Liver (tissue), 9 donors: ENCODE results near the gene ADRA2A. TPM values are rescaled to one million over a fixed set of nuclear protein-coding genes. Genes with fewer than 3 reads are reported as not detected.

Experiments used
- DNase-seq: peaks from one replicate; pipeline ENCODE4 v3.0.0-alpha.2; 2017; ENCODE audit warnings: low spot score
- H3K27ac ChIP-seq, 2 donors: one replicate each; pipeline ENCODE4 v1.7.0; 2013; ENCODE audit warnings: inconsistent platforms in 2 of 2, low read length in 2 of 2, control low read depth in 1 of 2, low read depth in 1 of 2, mild to moderate bottlenecking in 1 of 2
- H3K27me3 ChIP-seq, 4 donors: one replicate each; pipeline versions ENCODE4 v1.6.1 to v1.7.0; 2013; ENCODE audit warnings: low read length in 3 of 4, inconsistent platforms in 1 of 4, mild to moderate bottlenecking in 1 of 4, moderate library complexity in 1 of 4; ENCODE audit not compliant: control insufficient read depth in 4 of 4, insufficient read depth in 4 of 4
- H3K36me3 ChIP-seq, 4 donors: one replicate each; pipeline versions ENCODE4 v1.6.1 to v1.7.0; 2013; ENCODE audit warnings: low read length in 3 of 4, mild to moderate bottlenecking in 3 of 4, low read depth in 1 of 4, moderate library complexity in 1 of 4; ENCODE audit not compliant: control insufficient read depth in 4 of 4, insufficient read depth in 3 of 4
- H3K4me1 ChIP-seq, 4 donors: one replicate each; pipeline versions ENCODE4 v1.6.1 to v1.7.0; 2013; ENCODE audit warnings: low read length in 3 of 4, mild to moderate bottlenecking in 3 of 4, moderate library complexity in 1 of 4; ENCODE audit not compliant: control insufficient read depth in 4 of 4, insufficient read depth in 4 of 4
- H3K4me3 ChIP-seq, 3 donors: one replicate each; pipeline versions ENCODE4 v1.6.1 to v1.7.0; 2013; ENCODE audit warnings: low read length in 3 of 3, control low read depth in 1 of 3, low read depth in 1 of 3, mild to moderate bottlenecking in 1 of 3
- H3K9ac ChIP-seq, 2 donors: one replicate each; pipeline ENCODE4 v1.7.0; 2013; ENCODE audit warnings: low read length in 2 of 2, mild to moderate bottlenecking in 2 of 2, moderate library complexity in 2 of 2, control low read depth in 1 of 2, low read depth in 1 of 2
- H3K9me3 ChIP-seq, 4 donors: one replicate each; pipeline versions ENCODE4 v1.6.1 to v1.7.0; 2013; ENCODE audit warnings: low read length in 3 of 4; ENCODE audit not compliant: control insufficient read depth in 4 of 4
- ATF3 ChIP-seq: IDR thresholded peaks from 2 replicates; pipeline ENCODE4 v1.6.1; 2016; ENCODE audit warnings: antibody characterized with exemption
- CTCF ChIP-seq: fragments of 150-350 bp; IDR thresholded peaks from 2 replicates; pipeline ENCODE4 v1.5.1; 2017; ENCODE audit warnings: improper control_type of control experiment, low read depth, low read length; ENCODE audit not compliant: missing input control
- EGR1 ChIP-seq, 2 donors: IDR thresholded peaks; 2 replicates each; pipeline ENCODE4 v1.6.1; 2016 to 2018; ENCODE audit warnings: antibody characterized with exemption in 2 of 2, low read depth in 2 of 2
- GABPA ChIP-seq, 2 donors: IDR thresholded peaks in 1 of 2; conservative IDR thresholded peaks in 1 of 2; 2 replicates each; pipeline ENCODE4 v1.6.1; 2016; ENCODE audit warnings: antibody characterized with exemption in 2 of 2, mild to moderate bottlenecking in 1 of 2, moderate library complexity in 1 of 2
- MAX ChIP-seq: IDR thresholded peaks from 2 replicates; pipeline ENCODE4 v1.6.1; 2016; ENCODE audit warnings: antibody characterized with exemption
- NR2F2 ChIP-seq: IDR thresholded peaks from 2 replicates; pipeline ENCODE4 v1.6.1; 2016; ENCODE audit warnings: antibody characterized with exemption
- RAD21 ChIP-seq, 2 donors: IDR thresholded peaks; 2 replicates each; pipeline ENCODE4 v1.6.1; 2016; ENCODE audit warnings: antibody characterized with exemption in 2 of 2, mild to moderate bottlenecking in 2 of 2
- REST ChIP-seq: IDR thresholded peaks from 2 replicates; pipeline ENCODE4 v1.6.1; 2016; ENCODE audit warnings: antibody characterized with exemption, mild to moderate bottlenecking
- RXRA ChIP-seq, 2 donors: IDR thresholded peaks; 2 replicates each; pipeline ENCODE4 v1.6.1; 2017 to 2018; ENCODE audit warnings: antibody characterized with exemption in 2 of 2, mild to moderate bottlenecking in 1 of 2
- SP1 ChIP-seq: IDR thresholded peaks from 2 replicates; pipeline ENCODE4 v1.6.1; 2018; ENCODE audit warnings: antibody characterized with exemption, mild to moderate bottlenecking
- WGBS: extraction: QIAGEN DNeasy Blood & Tissue Kit; methylation state at CpG from one replicate; pipeline ENCODE4 v1.1.7; 2013; 5-methylcytosine and 5-hydroxymethylcytosine counted together
- polyA plus RNA-seq, 2 donors: library from polyadenylated mRNA; stranded (reverse) in 1 of 2; unstranded in 1 of 2; fragments of 200-250 nt in 1 of 2; fragments of >200 nt in 1 of 2; fragmentation: Nextera tagmentation in 1 of 2; extraction: Ambion mirVana in 1 of 2; gene quantifications; one replicate each; pipeline versions ENCODE4 v1.2.1 to v1.2.3, GENCODE V29; 2013 to 2015
- total RNA-seq, 2 donors: library from RNA; depleted of rRNA; stranded (reverse); fragments of >200 nt; gene quantifications; one replicate each; pipeline ENCODE4 v1.2.3, GENCODE V29; 2014
- TF ChIP-seq, protein P1 (sequence below): IDR thresholded peaks from 2 replicates; pipeline ENCODE4 v1.6.1; 2016; ENCODE audit warnings: antibody characterized with exemption
- donor health status: healthy.
- donor health status: healthy.
- donor health status: healthy.
- donor health status: healthy.
- donor health status: healthy.

Gene ADRA2A
- total and polyA plus RNA-seq, 4 donors = 0.15 to 0.50 (median 0.33) TPM

DNA sequence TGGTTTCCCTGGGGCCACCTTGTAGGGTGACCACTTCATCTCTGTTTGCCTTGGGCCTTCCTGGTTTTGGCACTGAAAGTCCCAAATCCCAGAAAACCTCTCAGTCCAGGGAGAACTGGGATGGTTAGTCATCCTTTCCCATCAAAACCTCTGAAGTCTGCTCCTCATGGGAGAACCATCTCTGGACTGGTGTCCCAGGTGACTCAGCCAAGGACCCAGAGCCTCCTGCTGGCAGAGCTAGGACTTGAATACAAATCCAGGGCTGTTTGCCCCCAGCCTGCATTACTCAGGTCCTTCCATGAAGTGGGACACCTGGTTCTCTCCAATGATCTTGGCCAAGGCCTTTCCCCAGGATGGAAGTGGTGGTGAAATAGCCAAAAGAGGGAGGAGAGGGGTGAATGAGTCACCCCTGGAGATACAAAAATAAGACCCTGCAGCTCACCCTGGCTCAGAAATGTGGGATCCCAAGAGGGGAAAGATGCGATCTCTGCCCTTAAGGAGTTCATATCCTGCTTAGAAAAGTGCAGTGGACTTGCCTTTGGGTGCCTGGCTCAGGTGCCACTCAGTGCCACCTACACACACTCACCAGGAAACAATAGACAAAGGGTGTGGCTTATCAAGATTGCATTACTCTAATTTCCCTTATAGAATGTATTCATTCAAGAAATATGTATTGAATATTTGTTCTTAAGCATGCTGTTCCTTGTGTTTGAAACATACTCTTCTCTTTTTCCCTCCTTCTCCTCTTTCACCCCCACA is 22.0 kb downstream of the ADRA2A start:
- no peak for DNase-seq
- Histone ChIP-seq H3K4me1 (no peaks in the 10 kb centered on the region), H3K4me3 (no peak overlapping the region), H3K9ac (no peak overlapping the region), H3K27me3 (peaks cover 0 to 3% (median 0%) of the 10 kb centered on the region in 4 donors), H3K9me3 (no peaks in the 10 kb centered on the region), H3K36me3 (no peaks in the 10 kb centered on the region), H3K27ac (no peak overlapping the region)
- TF ChIP-seq RAD21 (IDR thresholded peaks at IDR 0.05) (peak in 1 of 2 donors; percentile 9), ATF3 (no peak)
- 80% methylated on average over 1 of the region's 1 CpG for WGBS

DNA sequence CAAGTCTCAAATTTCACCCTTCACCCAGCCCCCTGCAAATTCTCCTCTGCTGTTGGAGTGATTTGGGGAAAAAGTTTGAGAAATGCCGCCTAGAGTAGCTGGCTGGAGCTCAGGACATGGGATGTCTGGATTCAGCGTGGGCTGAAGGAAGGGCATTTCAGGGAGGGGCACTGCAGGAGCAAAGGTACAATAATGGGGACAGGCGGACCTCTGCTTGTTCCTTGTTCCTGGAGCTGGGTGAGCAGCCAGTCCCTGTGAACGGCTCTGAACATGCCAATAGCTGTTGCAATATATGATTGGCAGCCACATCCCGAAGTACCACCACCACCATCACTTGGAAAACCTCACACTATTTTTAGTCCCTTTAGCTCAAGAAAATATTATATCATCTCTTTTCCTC is 23.4 kb downstream of the ADRA2A start:
- H3K27me3 ChIP-seq = no peaks in the 10 kb centered on the region
- H3K27ac ChIP-seq = no peak overlapping the region
- no peaks in the 10 kb centered on the region for H3K4me1 ChIP-seq
- H3K9me3 ChIP-seq = no peaks in the 10 kb centered on the region
- no peak overlapping the region for H3K9ac ChIP-seq
- no peaks in the 10 kb centered on the region for H3K36me3 ChIP-seq
- no peak for DNase-seq
- WGBS = 57% methylated on average over 5 of the region's 5 CpGs
- H3K4me3 ChIP-seq = no peak overlapping the region
- no peak for TF ChIP-seq NR2F2
- TF ChIP-seq RXRA (IDR thresholded peaks at IDR 0.05) = no peak
- no peak for TF ChIP-seq GABPA (IDR thresholded peaks at IDR 0.05 in 1 of 2, conservative IDR thresholded peaks at IDR 0.05 in 1 of 2)
- no peak for TF ChIP-seq MAX

GRCh38 chr10:111101796-111102195 is 25.0 kb downstream of the ADRA2A start:
- H3K36me3 ChIP-seq = no peaks in the 10 kb centered on the region
- no peak overlapping the region for H3K4me3 ChIP-seq
- H3K9ac ChIP-seq = no peak overlapping the region
- no peaks in the 10 kb centered on the region for H3K9me3 ChIP-seq
- no peak for TF ChIP-seq ATF3
- TF ChIP-seq REST = no peak
- no peak for TF ChIP-seq SP1
- TF ChIP-seq, protein P1, sequence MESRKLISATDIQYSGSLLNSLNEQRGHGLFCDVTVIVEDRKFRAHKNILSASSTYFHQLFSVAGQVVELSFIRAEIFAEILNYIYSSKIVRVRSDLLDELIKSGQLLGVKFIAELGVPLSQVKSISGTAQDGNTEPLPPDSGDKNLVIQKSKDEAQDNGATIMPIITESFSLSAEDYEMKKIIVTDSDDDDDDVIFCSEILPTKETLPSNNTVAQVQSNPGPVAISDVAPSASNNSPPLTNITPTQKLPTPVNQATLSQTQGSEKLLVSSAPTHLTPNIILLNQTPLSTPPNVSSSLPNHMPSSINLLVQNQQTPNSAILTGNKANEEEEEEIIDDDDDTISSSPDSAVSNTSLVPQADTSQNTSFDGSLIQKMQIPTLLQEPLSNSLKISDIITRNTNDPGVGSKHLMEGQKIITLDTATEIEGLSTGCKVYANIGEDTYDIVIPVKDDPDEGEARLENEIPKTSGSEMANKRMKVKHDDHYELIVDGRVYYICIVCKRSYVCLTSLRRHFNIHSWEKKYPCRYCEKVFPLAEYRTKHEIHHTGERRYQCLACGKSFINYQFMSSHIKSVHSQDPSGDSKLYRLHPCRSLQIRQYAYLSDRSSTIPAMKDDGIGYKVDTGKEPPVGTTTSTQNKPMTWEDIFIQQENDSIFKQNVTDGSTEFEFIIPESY = no peak
- TF ChIP-seq EGR1 (IDR thresholded peaks at IDR 0.05; ENCODE audit: low read depth in 2 of 2) = no peak
- no peak for TF ChIP-seq GABPA (IDR thresholded peaks at IDR 0.05 in 1 of 2, conservative IDR thresholded peaks at IDR 0.05 in 1 of 2)
- no peak for TF ChIP-seq CTCF
- no peak for TF ChIP-seq MAX
- 88% methylated on average over 4 of the region's 4 CpGs for WGBS
- no peaks in the 10 kb centered on the region for H3K4me1 ChIP-seq
- no peaks in the 10 kb centered on the region for H3K27me3 ChIP-seq
- no peak for DNase-seq
- no peak overlapping the region for H3K27ac ChIP-seq
